PC-9 (cell line): Measurements from ENCODE around the gene HSPG2. TPM values are rescaled to one million over a fixed set of nuclear protein-coding genes. Genes with fewer than 3 reads are reported as not detected.
A peak's percentile ranks its signal among the peaks of the same experiment; 100 is the strongest.

Source experiments
- BruUV-seq: library from RNA; stranded (reverse); fragments of 400-500 nt; replicated peaks from 2 replicates; lab custom pipeline; 2021; lab: Mats Ljungman, UMichigan
- CTCF ChIA-PET: fragments of 300-600 bp; sonication (Branson Sonifier 250); formaldehyde crosslinking; loops from one replicate; lab custom pipeline; 2022; ENCODE audit warnings: antibody characterized with exemption; lab: Charles Lee
- POLR2A ChIA-PET: fragments of 300-600 bp; sonication (Branson Sonifier 250); formaldehyde crosslinking; loops from one replicate; lab custom pipeline; 2022; ENCODE audit warnings: antibody characterized with exemption; ENCODE audit not compliant: unreplicated experiment; lab: Charles Lee
- DNase-seq, 2 experiments: peaks; one replicate each; pipeline versions ENCODE4 v3.0.0 to v3.0.0-alpha.2; 2015 to 2022; ENCODE audit warnings: mixed read lengths in 1 of 2
- H2AFZ ChIP-seq: fragments of 200-600 bp; sonication (generic); 2 replicates; pipeline ENCODE4 v1.8.1; 2017; ENCODE audit warnings: antibody characterized with exemption
- H3F3A ChIP-seq: fragments of 200-600 bp; sonication (generic); 2 replicates; pipeline ENCODE4 v1.8.1; 2017; ENCODE audit warnings: antibody characterized with exemption, mild to moderate bottlenecking, low read depth; ENCODE audit not compliant: insufficient read depth
- H3K27ac ChIP-seq: fragments of 200-600 bp; sonication (generic); 2 replicates; pipeline ENCODE4 v1.6.1; 2016; ENCODE audit warnings: mixed run types
- H3K27me3 ChIP-seq: fragments of 200-600 bp; sonication (generic); 2 replicates; pipeline ENCODE4 v1.6.1; 2016; ENCODE audit warnings: low read depth, mixed run types; ENCODE audit not compliant: insufficient read depth
- H3K36me3 ChIP-seq: fragments of 200-600 bp; sonication (generic); 2 replicates; pipeline ENCODE4 v1.6.1; 2016; ENCODE audit warnings: low read depth, mixed run types
- H3K4me1 ChIP-seq: fragments of 200-600 bp; sonication (generic); replicated peaks from 2 replicates; pipeline ENCODE4 v1.6.1; 2016; ENCODE audit warnings: mixed run types; ENCODE audit not compliant: insufficient read depth
- H3K4me2 ChIP-seq: fragments of 200-600 bp; sonication (generic); 2 replicates; pipeline ENCODE4 v1.6.1; 2017; ENCODE audit warnings: mixed run types
- H3K4me3 ChIP-seq: fragments of 200-600 bp; sonication (generic); 2 replicates; pipeline ENCODE4 v1.6.1; 2016; ENCODE audit warnings: mixed run types
- H3K79me2 ChIP-seq: fragments of 200-600 bp; sonication (generic); 2 replicates; pipeline ENCODE4 v1.6.1; 2017; ENCODE audit warnings: low read depth, mixed run types
- H3K9me2 ChIP-seq: fragments of 200-600 bp; sonication (generic); 2 replicates; pipeline ENCODE4 v1.8.1; 2017; ENCODE audit warnings: mild to moderate bottlenecking; ENCODE audit not compliant: insufficient read depth
- H3K9me3 ChIP-seq: fragments of 200-600 bp; sonication (generic); 2 replicates; pipeline ENCODE4 v1.8.1; 2016; ENCODE audit warnings: low read depth; ENCODE audit not compliant: insufficient read depth
- H4K20me1 ChIP-seq: fragments of 200-600 bp; sonication (generic); 2 replicates; pipeline ENCODE4 v1.8.1; 2017; ENCODE audit not compliant: insufficient read depth
- CTCF ChIP-seq: fragments of 200-600 bp; sonication (generic); conservative IDR thresholded peaks from 2 replicates; pipeline ENCODE4 v1.6.1; 2017; ENCODE audit warnings: mixed run types, antibody characterized with exemption, mild to moderate bottlenecking, moderate library complexity
- EZH2 ChIP-seq: fragments of 200-600 bp; sonication (generic); IDR thresholded peaks from 2 replicates; pipeline ENCODE4 v1.8.0; 2017; ENCODE audit warnings: antibody characterized with exemption, low read depth
- intact Hi-C: fragments of 100-400 bp; cut with micrococcal nuclease; formaldehyde crosslinking; loops from one replicate; pipeline ENCODE4 v1.10.0; 2022; ENCODE audit not compliant: unreplicated experiment
- total RNA-seq: library from RNA; stranded (reverse); gene quantifications from 2 replicates; pipeline ENCODE4 v1.2.3, GENCODE V29; 2021

HSPG2 gene
- total RNA-seq, 1 experiment from 2014 or later = 126 TPM

- no peak for DNase-seq
- Histone ChIP-seq H3K79me2 (no peaks in the 10 kb centered on the region), H3K9me2 (no peaks in the 10 kb centered on the region), H3K4me2 (no peak overlapping the region), H4K20me1 (no peaks in the 10 kb centered on the region), H3K27me3 (no peaks in the 10 kb centered on the region), H3F3A (peaks cover 19% of the 10 kb centered on the region), H3K9me3 (no peaks in the 10 kb centered on the region), H3K36me3 (no peaks in the 10 kb centered on the region), H3K4me3 (no peak overlapping the region), H3K27ac (no peak overlapping the region), H2AFZ (no peak overlapping the region), H3K4me1 (peaks cover 33% of the 10 kb centered on the region)
- BruUV-seq = no TSS peak
- ChIA-PET POLR2A (no interaction called here), CTCF (interaction anchor here (0.7 kb wide), 1 partner anchor 43 kb away, joined by 4 read pairs; no protein-coding TSS in a partner anchor)
- intact Hi-C loops = no loop called here
- TF ChIP-seq EZH2 = no peak
Measured at GRCh38 chr1:21813542-21813941, 123.6 kb downstream of the HSPG2 start.

GRCh38 chr1:21811875-21812305, 125.2 kb downstream of the HSPG2 start, which contains the start of gene LDLRAD2:
Gene LDLRAD2, plus strand, starts transcription at chr1:21812265. Its CDS starts 187 bp downstream, at chr1:21812452.
- ChIA-PET POLR2A (no interaction called here), CTCF (no interaction called here)
- peaks cover 20% of the 10 kb centered on the region for H3K4me1 ChIP-seq

GRCh38 chr1:21804536-21804935, 132.6 kb downstream of the HSPG2 start:
- H3K4me1 ChIP-seq = peaks cover 7% of the 10 kb centered on the region; the same call in 1 of the 2 replicates
- TF ChIP-seq EZH2 (no peak), CTCF (no peak)
- H4K20me1 ChIP-seq = no peaks in the 10 kb centered on the region
- no peaks in the 10 kb centered on the region for H3K79me2 ChIP-seq
- H3K4me3 ChIP-seq = no peak overlapping the region
- no peak for DNase-seq
- no peak overlapping the region for H3K4me2 ChIP-seq
- CTCF ChIA-PET = no interaction called here
- no peaks in the 10 kb centered on the region for H3K9me2 ChIP-seq
- intact Hi-C loops = no loop called here
- no TSS peak for BruUV-seq
- H3K9me3 ChIP-seq = no peaks in the 10 kb centered on the region
- H3K36me3 ChIP-seq = no peaks in the 10 kb centered on the region
- no peaks in the 10 kb centered on the region; the same call in 1 of the 2 replicates for H3F3A ChIP-seq
- POLR2A ChIA-PET = no interaction called here
- H3K27ac ChIP-seq = no peak overlapping the region
- H2AFZ ChIP-seq = no peak overlapping the region
- H3K27me3 ChIP-seq = no peaks in the 10 kb centered on the region

More at GRCh38 chr1:21811875-21812305, 125.2 kb downstream of the HSPG2 start, which contains the start of gene LDLRAD2:
- no peaks in the 10 kb centered on the region for H4K20me1 ChIP-seq
- H3K4me2 ChIP-seq = peak within 1 kb of the TSS; percentile 10; the same call in 1 of the 2 replicates
- DNase-seq = peak in 1 of 2 experiments; percentile 61
- peaks cover 13% of the 10 kb centered on the region; the same call in 1 of the 2 replicates for H3F3A ChIP-seq
- BruUV-seq = no TSS peak
- no peaks in the 10 kb centered on the region for H3K36me3 ChIP-seq
- no peaks in the 10 kb centered on the region for H3K9me3 ChIP-seq
- no peaks in the 10 kb centered on the region for H3K9me2 ChIP-seq
- H3K79me2 ChIP-seq = no peaks in the 10 kb centered on the region
- no peak within 1 kb of the TSS for H2AFZ ChIP-seq
- H3K27ac ChIP-seq = no peak within 1 kb of the TSS
- intact Hi-C loops = no loop called here
- H3K4me3 ChIP-seq = no peak within 1 kb of the TSS
- TF ChIP-seq CTCF = no peak
- no peak for TF ChIP-seq EZH2
- H3K27me3 ChIP-seq = no peaks in the 10 kb centered on the region
